ENCODE measurements around the gene ZBTB16. TPM values are rescaled to one million over a fixed set of nuclear protein-coding genes. Genes with fewer than 3 reads are reported as not detected.

ZBTB16 gene
- total and polyA plus RNA-seq, 2 experiments from 2014 or later: 0.29 to 1.4 TPM

DNA sequence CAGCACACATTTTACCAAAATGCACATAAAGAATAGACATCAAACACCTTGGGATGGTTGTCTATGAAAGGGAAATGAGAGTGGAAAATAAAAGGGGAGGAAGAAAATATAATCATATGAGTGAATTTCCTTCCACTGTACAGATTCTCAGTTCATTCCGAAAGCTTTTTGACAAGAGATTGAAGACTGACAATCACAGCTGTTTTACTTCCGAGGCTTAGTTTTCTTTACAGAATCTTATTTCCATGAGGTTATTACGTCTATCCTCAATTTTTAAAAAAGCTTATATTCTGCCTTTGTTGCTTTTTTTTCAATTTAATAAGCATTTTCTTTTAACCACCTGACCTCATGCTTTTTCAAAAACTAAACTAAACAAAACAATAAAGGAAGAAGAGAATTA is 223.9 kb downstream of the ZBTB16 start:
- Histone ChIP-seq H3K9me2 (ENCODE audit: insufficient read depth) (no peaks in the 10 kb centered on the region), H3K4me1 (ENCODE audit: insufficient read depth) (no peaks in the 10 kb centered on the region), H3K79me2 (replicated peaks; ENCODE audit: insufficient read depth) (no peaks in the 10 kb centered on the region), H4K20me1 (replicated peaks; ENCODE audit: insufficient read depth) (no peaks in the 10 kb centered on the region), H3F3A (replicated peaks; ENCODE audit: low read depth) (no peaks in the 10 kb centered on the region), H3K4me3 (no peak overlapping the region), H3K36me3 (ENCODE audit: insufficient read depth) (no peaks in the 10 kb centered on the region), H3K4me2 (no peak overlapping the region), H3K27me3 (ENCODE audit: insufficient read depth) (no peaks in the 10 kb centered on the region), H3K27ac (ENCODE audit: low read depth) (no peak overlapping the region), H2AFZ (no peak overlapping the region)
- DNase-seq (ENCODE audit: low spot score) (no peak), ATAC-seq (no peak)
- Mint-ChIP-seq H3K9me3 (no peaks in the 10 kb centered on the region), H3K4me1 (peaks cover 5% of the 10 kb centered on the region; the same call in 1 of the 3 replicates), H3K4me3 (no peak overlapping the region), H3K27me3 (ENCODE audit: insufficient read depth, low read depth, poor library complexity) (peaks cover 6% of the 10 kb centered on the region), H3K36me3 (ENCODE audit: low read depth) (no peaks in the 10 kb centered on the region; the same call in 2 of the 3 replicates), H3K27ac (no peak overlapping the region)
- no peak for TF ChIP-seq EZH2 (IDR thresholded peaks at IDR 0.05; ENCODE audit: low read depth, unreplicated experiment)
- TF ChIP-seq ZNF114 (CRISPR knock-in tag; IDR thresholded peaks at IDR 0.05): no peak
- no peak for TF ChIP-seq STAT1 (IDR thresholded peaks at IDR 0.05; ENCODE audit: unreplicated experiment)
- no peak for TF ChIP-seq POLR2AphosphoS5 (IDR thresholded peaks at IDR 0.05; ENCODE audit: low read depth)
- TF ChIP-seq, protein P1, sequence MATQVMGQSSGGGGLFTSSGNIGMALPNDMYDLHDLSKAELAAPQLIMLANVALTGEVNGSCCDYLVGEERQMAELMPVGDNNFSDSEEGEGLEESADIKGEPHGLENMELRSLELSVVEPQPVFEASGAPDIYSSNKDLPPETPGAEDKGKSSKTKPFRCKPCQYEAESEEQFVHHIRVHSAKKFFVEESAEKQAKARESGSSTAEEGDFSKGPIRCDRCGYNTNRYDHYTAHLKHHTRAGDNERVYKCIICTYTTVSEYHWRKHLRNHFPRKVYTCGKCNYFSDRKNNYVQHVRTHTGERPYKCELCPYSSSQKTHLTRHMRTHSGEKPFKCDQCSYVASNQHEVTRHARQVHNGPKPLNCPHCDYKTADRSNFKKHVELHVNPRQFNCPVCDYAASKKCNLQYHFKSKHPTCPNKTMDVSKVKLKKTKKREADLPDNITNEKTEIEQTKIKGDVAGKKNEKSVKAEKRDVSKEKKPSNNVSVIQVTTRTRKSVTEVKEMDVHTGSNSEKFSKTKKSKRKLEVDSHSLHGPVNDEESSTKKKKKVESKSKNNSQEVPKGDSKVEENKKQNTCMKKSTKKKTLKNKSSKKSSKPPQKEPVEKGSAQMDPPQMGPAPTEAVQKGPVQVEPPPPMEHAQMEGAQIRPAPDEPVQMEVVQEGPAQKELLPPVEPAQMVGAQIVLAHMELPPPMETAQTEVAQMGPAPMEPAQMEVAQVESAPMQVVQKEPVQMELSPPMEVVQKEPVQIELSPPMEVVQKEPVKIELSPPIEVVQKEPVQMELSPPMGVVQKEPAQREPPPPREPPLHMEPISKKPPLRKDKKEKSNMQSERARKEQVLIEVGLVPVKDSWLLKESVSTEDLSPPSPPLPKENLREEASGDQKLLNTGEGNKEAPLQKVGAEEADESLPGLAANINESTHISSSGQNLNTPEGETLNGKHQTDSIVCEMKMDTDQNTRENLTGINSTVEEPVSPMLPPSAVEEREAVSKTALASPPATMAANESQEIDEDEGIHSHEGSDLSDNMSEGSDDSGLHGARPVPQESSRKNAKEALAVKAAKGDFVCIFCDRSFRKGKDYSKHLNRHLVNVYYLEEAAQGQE (IDR thresholded peaks at IDR 0.05; ENCODE audit: unreplicated experiment): no peak
- TF ChIP-seq, protein P2, sequence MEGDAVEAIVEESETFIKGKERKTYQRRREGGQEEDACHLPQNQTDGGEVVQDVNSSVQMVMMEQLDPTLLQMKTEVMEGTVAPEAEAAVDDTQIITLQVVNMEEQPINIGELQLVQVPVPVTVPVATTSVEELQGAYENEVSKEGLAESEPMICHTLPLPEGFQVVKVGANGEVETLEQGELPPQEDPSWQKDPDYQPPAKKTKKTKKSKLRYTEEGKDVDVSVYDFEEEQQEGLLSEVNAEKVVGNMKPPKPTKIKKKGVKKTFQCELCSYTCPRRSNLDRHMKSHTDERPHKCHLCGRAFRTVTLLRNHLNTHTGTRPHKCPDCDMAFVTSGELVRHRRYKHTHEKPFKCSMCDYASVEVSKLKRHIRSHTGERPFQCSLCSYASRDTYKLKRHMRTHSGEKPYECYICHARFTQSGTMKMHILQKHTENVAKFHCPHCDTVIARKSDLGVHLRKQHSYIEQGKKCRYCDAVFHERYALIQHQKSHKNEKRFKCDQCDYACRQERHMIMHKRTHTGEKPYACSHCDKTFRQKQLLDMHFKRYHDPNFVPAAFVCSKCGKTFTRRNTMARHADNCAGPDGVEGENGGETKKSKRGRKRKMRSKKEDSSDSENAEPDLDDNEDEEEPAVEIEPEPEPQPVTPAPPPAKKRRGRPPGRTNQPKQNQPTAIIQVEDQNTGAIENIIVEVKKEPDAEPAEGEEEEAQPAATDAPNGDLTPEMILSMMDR (conservative IDR thresholded peaks at IDR 0.05; ENCODE audit: low read depth in 2 of 2): no peak
- no peak for TF ChIP-seq CREB1 (CRISPR knock-in tag; IDR thresholded peaks at IDR 0.05; ENCODE audit: low read depth)
- TF ChIP-seq, protein P3, sequence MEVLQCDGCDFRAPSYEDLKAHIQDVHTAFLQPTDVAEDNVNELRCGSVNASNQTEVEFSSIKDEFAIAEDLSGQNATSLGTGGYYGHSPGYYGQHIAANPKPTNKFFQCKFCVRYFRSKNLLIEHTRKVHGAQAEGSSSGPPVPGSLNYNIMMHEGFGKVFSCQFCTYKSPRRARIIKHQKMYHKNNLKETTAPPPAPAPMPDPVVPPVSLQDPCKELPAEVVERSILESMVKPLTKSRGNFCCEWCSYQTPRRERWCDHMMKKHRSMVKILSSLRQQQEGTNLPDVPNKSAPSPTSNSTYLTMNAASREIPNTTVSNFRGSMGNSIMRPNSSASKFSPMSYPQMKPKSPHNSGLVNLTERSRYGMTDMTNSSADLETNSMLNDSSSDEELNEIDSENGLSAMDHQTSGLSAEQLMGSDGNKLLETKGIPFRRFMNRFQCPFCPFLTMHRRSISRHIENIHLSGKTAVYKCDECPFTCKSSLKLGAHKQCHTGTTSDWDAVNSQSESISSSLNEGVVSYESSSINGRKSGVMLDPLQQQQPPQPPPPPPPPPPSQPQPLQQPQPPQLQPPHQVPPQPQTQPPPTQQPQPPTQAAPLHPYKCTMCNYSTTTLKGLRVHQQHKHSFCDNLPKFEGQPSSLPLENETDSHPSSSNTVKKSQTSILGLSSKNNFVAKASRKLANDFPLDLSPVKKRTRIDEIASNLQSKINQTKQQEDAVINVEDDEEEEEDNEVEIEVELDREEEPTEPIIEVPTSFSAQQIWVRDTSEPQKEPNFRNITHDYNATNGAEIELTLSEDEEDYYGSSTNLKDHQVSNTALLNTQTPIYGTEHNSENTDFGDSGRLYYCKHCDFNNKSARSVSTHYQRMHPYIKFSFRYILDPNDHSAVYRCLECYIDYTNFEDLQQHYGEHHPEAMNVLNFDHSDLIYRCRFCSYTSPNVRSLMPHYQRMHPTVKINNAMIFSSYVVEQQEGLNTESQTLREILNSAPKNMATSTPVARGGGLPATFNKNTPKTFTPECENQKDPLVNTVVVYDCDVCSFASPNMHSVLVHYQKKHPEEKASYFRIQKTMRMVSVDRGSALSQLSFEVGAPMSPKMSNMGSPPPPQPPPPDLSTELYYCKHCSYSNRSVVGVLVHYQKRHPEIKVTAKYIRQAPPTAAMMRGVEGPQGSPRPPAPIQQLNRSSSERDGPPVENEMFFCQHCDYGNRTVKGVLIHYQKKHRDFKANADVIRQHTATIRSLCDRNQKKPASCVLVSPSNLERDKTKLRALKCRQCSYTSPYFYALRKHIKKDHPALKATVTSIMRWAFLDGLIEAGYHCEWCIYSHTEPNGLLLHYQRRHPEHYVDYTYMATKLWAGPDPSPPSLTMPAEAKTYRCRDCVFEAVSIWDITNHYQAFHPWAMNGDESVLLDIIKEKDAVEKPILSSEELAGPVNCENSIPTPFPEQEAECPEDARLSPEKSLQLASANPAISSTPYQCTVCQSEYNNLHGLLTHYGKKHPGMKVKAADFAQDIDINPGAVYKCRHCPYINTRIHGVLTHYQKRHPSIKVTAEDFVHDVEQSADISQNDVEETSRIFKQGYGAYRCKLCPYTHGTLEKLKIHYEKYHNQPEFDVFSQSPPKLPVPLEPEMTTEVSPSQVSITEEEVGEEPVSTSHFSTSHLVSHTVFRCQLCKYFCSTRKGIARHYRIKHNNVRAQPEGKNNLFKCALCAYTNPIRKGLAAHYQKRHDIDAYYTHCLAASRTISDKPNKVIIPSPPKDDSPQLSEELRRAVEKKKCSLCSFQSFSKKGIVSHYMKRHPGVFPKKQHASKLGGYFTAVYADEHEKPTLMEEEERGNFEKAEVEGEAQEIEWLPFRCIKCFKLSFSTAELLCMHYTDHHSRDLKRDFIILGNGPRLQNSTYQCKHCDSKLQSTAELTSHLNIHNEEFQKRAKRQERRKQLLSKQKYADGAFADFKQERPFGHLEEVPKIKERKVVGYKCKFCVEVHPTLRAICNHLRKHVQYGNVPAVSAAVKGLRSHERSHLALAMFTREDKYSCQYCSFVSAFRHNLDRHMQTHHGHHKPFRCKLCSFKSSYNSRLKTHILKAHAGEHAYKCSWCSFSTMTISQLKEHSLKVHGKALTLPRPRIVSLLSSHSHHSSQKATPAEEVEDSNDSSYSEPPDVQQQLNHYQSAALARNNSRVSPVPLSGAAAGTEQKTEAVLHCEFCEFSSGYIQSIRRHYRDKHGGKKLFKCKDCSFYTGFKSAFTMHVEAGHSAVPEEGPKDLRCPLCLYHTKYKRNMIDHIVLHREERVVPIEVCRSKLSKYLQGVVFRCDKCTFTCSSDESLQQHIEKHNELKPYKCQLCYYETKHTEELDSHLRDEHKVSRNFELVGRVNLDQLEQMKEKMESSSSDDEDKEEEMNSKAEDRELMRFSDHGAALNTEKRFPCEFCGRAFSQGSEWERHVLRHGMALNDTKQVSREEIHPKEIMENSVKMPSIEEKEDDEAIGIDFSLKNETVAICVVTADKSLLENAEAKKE (CRISPR knock-in tag; IDR thresholded peaks at IDR 0.05): no peak
- no peak for TF ChIP-seq JUNB (IDR thresholded peaks at IDR 0.05; ENCODE audit: unreplicated experiment)
- TF ChIP-seq NANOG (IDR thresholded peaks at IDR 0.05; ENCODE audit: borderline replicate concordance): no peak
- no peak for TF ChIP-seq EZH2phosphoT487 (IDR thresholded peaks at IDR 0.05; ENCODE audit: unreplicated experiment)
- TF ChIP-seq, protein P4, sequence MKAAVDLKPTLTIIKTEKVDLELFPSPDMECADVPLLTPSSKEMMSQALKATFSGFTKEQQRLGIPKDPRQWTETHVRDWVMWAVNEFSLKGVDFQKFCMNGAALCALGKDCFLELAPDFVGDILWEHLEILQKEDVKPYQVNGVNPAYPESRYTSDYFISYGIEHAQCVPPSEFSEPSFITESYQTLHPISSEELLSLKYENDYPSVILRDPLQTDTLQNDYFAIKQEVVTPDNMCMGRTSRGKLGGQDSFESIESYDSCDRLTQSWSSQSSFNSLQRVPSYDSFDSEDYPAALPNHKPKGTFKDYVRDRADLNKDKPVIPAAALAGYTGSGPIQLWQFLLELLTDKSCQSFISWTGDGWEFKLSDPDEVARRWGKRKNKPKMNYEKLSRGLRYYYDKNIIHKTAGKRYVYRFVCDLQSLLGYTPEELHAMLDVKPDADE (IDR thresholded peaks at IDR 0.05): no peak
- no peak for TF ChIP-seq ZNF331 (CRISPR knock-in tag; IDR thresholded peaks at IDR 0.05; ENCODE audit: low read depth)

Data from GM23338 (cell line).